ENCODE data around the gene MARVELD1.

The MARVELD1 gene

GRCh38 chr10:97757471-97757870, 43.9 kb downstream of the MARVELD1 start:
- H3K79me2 ChIP-seq (ENCODE audit: insufficient read depth, low read length): no peaks in the 10 kb centered on the region
- H3K4me2 ChIP-seq (ENCODE audit: low read length): no peak overlapping the region
- no peak overlapping the region for H3K27ac ChIP-seq (ENCODE audit: low read depth, low read length, poor library complexity, severe bottlenecking)
- peaks cover 25% of the 10 kb centered on the region for H3K36me3 ChIP-seq (ENCODE audit: insufficient read depth, low read length)
- no peaks in the 10 kb centered on the region for H4K20me1 ChIP-seq (ENCODE audit: insufficient read depth, low read length)
- no peaks in the 10 kb centered on the region for H3K27me3 ChIP-seq (ENCODE audit: insufficient read depth, low read length)
- H3K4me1 ChIP-seq (ENCODE audit: insufficient read depth, low read length, severe bottlenecking): no peaks in the 10 kb centered on the region
- H2AFZ ChIP-seq (ENCODE audit: low read length): no peak overlapping the region
- no peaks in the 10 kb centered on the region for H3K9me2 ChIP-seq (ENCODE audit: low read depth, low read length)
- no peak overlapping the region for H3K4me3 ChIP-seq (ENCODE audit: low read depth, low read length, poor library complexity, severe bottlenecking)
- no peak overlapping the region for H3K9ac ChIP-seq (ENCODE audit: low read length)
- H3F3A ChIP-seq (ENCODE audit: insufficient read depth, low read length): no peaks in the 10 kb centered on the region
- TF ChIP-seq, protein P1, sequence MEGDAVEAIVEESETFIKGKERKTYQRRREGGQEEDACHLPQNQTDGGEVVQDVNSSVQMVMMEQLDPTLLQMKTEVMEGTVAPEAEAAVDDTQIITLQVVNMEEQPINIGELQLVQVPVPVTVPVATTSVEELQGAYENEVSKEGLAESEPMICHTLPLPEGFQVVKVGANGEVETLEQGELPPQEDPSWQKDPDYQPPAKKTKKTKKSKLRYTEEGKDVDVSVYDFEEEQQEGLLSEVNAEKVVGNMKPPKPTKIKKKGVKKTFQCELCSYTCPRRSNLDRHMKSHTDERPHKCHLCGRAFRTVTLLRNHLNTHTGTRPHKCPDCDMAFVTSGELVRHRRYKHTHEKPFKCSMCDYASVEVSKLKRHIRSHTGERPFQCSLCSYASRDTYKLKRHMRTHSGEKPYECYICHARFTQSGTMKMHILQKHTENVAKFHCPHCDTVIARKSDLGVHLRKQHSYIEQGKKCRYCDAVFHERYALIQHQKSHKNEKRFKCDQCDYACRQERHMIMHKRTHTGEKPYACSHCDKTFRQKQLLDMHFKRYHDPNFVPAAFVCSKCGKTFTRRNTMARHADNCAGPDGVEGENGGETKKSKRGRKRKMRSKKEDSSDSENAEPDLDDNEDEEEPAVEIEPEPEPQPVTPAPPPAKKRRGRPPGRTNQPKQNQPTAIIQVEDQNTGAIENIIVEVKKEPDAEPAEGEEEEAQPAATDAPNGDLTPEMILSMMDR (IDR thresholded peaks at IDR 0.05; ENCODE audit: low read length): no peak
- TF ChIP-seq EZH2 (IDR thresholded peaks at IDR 0.05; ENCODE audit: borderline replicate concordance, low read length): no peak
- H3K9me3 ChIP-seq (ENCODE audit: low read length): no peaks in the 10 kb centered on the region

GRCh38 chr10:97759158-97759887, 45.8 kb downstream of the MARVELD1 start:
- H3K4me3 ChIP-seq (ENCODE audit: low read depth, low read length, poor library complexity, severe bottlenecking): no peak overlapping the region
- TF ChIP-seq, protein P1 (IDR thresholded peaks at IDR 0.05; ENCODE audit: low read length): peak; percentile 41
- TF ChIP-seq EZH2 (IDR thresholded peaks at IDR 0.05; ENCODE audit: borderline replicate concordance, low read length): no peak
- no peak overlapping the region for H3K4me2 ChIP-seq (ENCODE audit: low read length)
- no peak overlapping the region for H3K9ac ChIP-seq (ENCODE audit: low read length)
- H2AFZ ChIP-seq (ENCODE audit: low read length): no peak overlapping the region
- H4K20me1 ChIP-seq (ENCODE audit: insufficient read depth, low read length): no peaks in the 10 kb centered on the region
- H3K9me3 ChIP-seq (ENCODE audit: low read length): no peaks in the 10 kb centered on the region
- H3K9me2 ChIP-seq (ENCODE audit: low read depth, low read length): no peaks in the 10 kb centered on the region
- H3K27ac ChIP-seq (ENCODE audit: low read depth, low read length, poor library complexity, severe bottlenecking): no peak overlapping the region
- H3K79me2 ChIP-seq (ENCODE audit: insufficient read depth, low read length): no peaks in the 10 kb centered on the region
- H3K4me1 ChIP-seq (ENCODE audit: insufficient read depth, low read length, severe bottlenecking): no peaks in the 10 kb centered on the region
- H3K36me3 ChIP-seq (ENCODE audit: insufficient read depth, low read length): peaks cover 25% of the 10 kb centered on the region
- H3F3A ChIP-seq (ENCODE audit: insufficient read depth, low read length): no peaks in the 10 kb centered on the region
- H3K27me3 ChIP-seq (ENCODE audit: insufficient read depth, low read length): no peaks in the 10 kb centered on the region

DNA sequence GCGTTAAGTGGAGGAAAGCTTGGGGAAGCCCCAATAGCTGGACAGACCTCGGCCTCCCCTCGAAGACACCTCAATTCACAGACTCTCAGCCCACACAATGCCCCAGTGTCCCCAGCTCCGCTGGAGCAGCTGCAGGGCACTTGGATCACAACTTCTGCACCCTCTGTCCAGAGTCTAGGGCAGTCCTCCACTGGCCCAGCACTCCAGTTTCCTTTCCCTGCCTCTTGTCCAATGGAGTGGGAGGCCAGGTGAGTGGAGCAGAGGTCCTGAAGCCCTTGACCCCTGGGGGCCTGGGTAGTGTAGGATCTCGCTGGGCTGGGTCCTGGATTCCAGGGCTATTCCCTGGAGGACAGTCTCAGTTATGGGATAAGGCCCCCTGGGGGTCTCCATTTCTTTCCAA, 46.4 kb downstream of the MARVELD1 start:
- H3K27ac ChIP-seq (ENCODE audit: low read depth, low read length, poor library complexity, severe bottlenecking): no peak overlapping the region

More for the DNA sequence above, 46.4 kb downstream of the MARVELD1 start:
- no peaks in the 10 kb centered on the region for H3K9me2 ChIP-seq (ENCODE audit: low read depth, low read length)
- no peaks in the 10 kb centered on the region for H3F3A ChIP-seq (ENCODE audit: insufficient read depth, low read length)
- no peaks in the 10 kb centered on the region for H3K4me1 ChIP-seq (ENCODE audit: insufficient read depth, low read length, severe bottlenecking)
- H4K20me1 ChIP-seq (ENCODE audit: insufficient read depth, low read length): no peaks in the 10 kb centered on the region
- H3K4me2 ChIP-seq (ENCODE audit: low read length): no peak overlapping the region
- TF ChIP-seq EZH2 (IDR thresholded peaks at IDR 0.05; ENCODE audit: borderline replicate concordance, low read length): no peak
- TF ChIP-seq, protein P1 (IDR thresholded peaks at IDR 0.05; ENCODE audit: low read length): no peak
- no peak overlapping the region for H3K9ac ChIP-seq (ENCODE audit: low read length)
- H3K27me3 ChIP-seq (ENCODE audit: insufficient read depth, low read length): no peaks in the 10 kb centered on the region
- H3K79me2 ChIP-seq (ENCODE audit: insufficient read depth, low read length): no peaks in the 10 kb centered on the region
- no peak overlapping the region for H2AFZ ChIP-seq (ENCODE audit: low read length)
- no peak overlapping the region for H3K4me3 ChIP-seq (ENCODE audit: low read depth, low read length, poor library complexity, severe bottlenecking)
- H3K9me3 ChIP-seq (ENCODE audit: low read length): no peaks in the 10 kb centered on the region
- H3K36me3 ChIP-seq (ENCODE audit: insufficient read depth, low read length): peaks cover 19% of the 10 kb centered on the region
